Stomach smooth muscle (tissue), 2 donors: Measurements from ENCODE around the gene MSRB3.

Experiments used
- H3K27ac ChIP-seq: one replicate; pipeline ENCODE4 v1.7.0; 2013; ENCODE audit warnings: mild to moderate bottlenecking, low read length, inconsistent platforms
- H3K27me3 ChIP-seq, 2 donors: one replicate each; pipeline ENCODE4 v1.7.0; 2013; ENCODE audit warnings: low read length in 2 of 2; ENCODE audit not compliant: insufficient read depth in 2 of 2, control insufficient read depth in 1 of 2
- H3K36me3 ChIP-seq, 2 donors: one replicate each; pipeline ENCODE4 v1.7.0; 2013; ENCODE audit warnings: low read length in 2 of 2; ENCODE audit not compliant: control insufficient read depth in 2 of 2, insufficient read depth in 2 of 2
- H3K4me1 ChIP-seq: one replicate; pipeline ENCODE4 v1.7.0; 2013; ENCODE audit warnings: low read length; ENCODE audit not compliant: control insufficient read depth, insufficient read depth
- H3K4me3 ChIP-seq, 2 donors: one replicate each; pipeline ENCODE4 v1.7.0; 2013; ENCODE audit warnings: low read length in 2 of 2
- H3K9ac ChIP-seq, 2 donors: one replicate each; pipeline ENCODE4 v1.7.0; 2013; ENCODE audit warnings: low read length in 2 of 2, mild to moderate bottlenecking in 1 of 2
- H3K9me3 ChIP-seq, 2 donors: one replicate each; pipeline ENCODE4 v1.7.0; 2013; ENCODE audit warnings: low read length in 2 of 2; ENCODE audit not compliant: control insufficient read depth in 2 of 2
- donor health status: healthy.
- donor health status: Pancreatic carcinoma.

MSRB3 gene

DNA sequence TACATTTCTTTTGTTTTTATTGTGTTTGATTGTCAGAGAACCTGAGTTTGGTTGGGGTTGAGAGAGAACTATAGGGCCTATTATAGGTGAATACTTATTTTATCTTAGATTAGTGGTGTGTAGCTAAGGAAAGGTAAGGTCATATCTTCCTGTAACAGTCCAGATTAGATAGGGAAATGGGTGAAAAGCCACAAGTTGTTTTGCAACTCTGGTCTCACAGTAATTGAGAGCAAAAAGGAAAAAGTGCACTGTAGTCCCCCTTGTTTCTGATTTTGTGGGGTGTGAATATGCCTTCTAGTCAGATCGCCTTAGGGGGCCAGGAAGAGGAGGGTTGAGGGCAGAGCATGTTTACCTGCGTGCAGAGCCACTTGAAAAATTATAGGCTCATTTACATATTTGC lies 8.9 kb downstream of the MSRB3 start:
- H3K4me3 ChIP-seq, result no peak overlapping the region
- no peaks in the 10 kb centered on the region for H3K9me3 ChIP-seq
- H3K4me1 ChIP-seq, result no peaks in the 10 kb centered on the region
- no peak overlapping the region for H3K27ac ChIP-seq
- peaks cover 0 to 4% of the 10 kb centered on the region in 2 donors for H3K36me3 ChIP-seq
- H3K9ac ChIP-seq, result no peak overlapping the region
- no peaks in the 10 kb centered on the region for H3K27me3 ChIP-seq

- H3K4me1 ChIP-seq, result peaks cover 10% of the 10 kb centered on the region
- no peaks in the 10 kb centered on the region for H3K9me3 ChIP-seq
- H3K9ac ChIP-seq, result no peak overlapping the region
Measured at GRCh38 chr12:65292241-65292640, 13.8 kb downstream of the MSRB3 start.

DNA sequence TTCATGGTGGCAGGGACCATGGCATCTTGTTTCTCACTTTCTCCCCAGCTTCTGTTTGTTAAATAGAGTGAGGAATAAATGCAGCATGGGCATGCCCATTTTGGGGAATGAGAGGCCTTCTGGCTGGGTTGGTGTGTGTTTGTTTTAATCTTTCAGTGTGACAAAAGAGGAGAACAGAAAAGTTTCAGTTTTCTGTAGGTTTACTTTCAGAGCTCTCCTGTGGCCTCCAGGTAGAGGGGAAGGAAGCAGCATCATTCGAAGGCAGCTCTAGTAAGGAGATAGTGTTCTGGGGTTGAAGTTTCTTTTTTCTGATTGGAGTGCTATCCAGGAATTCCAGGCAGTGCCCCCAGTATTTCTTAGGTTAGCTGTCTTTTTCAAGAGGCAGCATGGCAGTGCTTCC lies 15.3 kb downstream of the MSRB3 start:
- Histone ChIP-seq H3K9ac (no peak overlapping the region), H3K27ac (no peak overlapping the region), H3K9me3 (no peaks in the 10 kb centered on the region), H3K27me3 (no peaks in the 10 kb centered on the region), H3K4me3 (no peak overlapping the region), H3K4me1 (peaks cover 10% of the 10 kb centered on the region), H3K36me3 (no peaks in the 10 kb centered on the region)

More at GRCh38 chr12:65292241-65292640, 13.8 kb downstream of the MSRB3 start:
- Histone ChIP-seq H3K27ac (no peak overlapping the region), H3K36me3 (no peaks in the 10 kb centered on the region), H3K4me3 (no peak overlapping the region), H3K27me3 (no peaks in the 10 kb centered on the region)

DNA sequence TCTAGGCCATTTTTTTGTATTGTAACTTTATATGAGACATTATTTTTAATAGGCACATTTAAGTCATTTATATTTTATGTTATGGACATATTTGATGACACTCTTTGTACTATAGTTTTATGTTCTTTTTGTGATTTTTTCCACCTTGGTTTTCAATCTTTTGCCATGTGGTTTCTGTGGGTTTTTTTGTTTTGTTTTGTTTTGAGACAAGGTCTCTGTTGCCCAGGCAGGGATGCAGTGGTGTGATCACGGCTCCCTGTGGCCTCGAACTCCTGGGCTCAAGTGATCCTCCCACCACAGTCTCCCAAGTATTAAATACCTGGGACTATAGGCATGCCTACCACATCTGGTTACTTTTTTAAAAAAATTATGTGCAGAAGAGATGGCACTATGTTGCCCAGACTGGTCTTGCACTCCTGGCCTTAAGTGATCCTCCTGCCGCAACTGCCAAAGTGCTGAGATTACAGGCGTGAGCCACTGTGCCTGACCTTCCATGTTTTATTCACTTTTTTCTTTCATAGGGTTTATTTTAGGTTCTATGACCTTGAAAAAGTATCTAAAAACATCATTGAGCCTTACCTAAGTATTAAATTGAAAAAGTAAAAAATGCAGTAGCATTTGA lies 16.3 kb downstream of the MSRB3 start:
- no peak overlapping the region for H3K9ac ChIP-seq
- H3K4me1 ChIP-seq, result peaks cover 10% of the 10 kb centered on the region
- H3K27ac ChIP-seq, result no peak overlapping the region
- no peaks in the 10 kb centered on the region for H3K36me3 ChIP-seq
- H3K4me3 ChIP-seq, result no peak overlapping the region
- H3K9me3 ChIP-seq, result no peaks in the 10 kb centered on the region
- H3K27me3 ChIP-seq, result no peaks in the 10 kb centered on the region

DNA sequence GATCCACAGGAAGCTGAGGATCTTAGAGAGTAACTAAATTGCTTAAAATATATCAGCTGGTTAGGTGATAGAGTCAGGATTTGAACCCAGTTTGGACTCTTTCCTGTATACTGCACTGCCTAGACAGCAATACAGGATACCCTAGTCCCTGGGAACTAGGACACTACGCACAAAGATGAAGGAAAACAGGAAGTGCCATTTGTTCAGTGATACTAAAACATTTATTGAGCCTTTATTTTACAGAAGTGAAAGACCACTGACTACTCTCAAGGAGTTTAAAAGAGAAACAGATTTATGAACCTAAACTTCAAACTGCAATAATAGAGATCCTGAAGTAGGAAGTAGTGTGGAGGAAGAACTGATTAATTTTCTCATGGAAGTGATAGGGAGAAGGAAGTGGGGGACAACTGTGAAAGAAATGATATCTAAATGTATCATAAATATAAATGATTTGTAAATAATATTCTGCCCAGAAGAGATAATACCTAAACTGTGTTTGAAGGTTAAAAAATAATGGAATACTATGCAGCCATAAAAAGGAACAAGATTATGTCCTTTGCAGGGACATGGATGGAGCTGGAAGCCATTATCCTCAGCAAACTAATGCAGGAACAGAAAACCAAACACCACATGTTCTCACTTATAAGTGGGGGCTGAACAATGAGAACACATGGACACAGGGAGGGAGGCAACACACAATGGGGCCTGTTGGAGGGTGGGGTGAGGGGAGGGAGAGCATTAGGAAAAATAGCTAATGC lies 18.2 kb downstream of the MSRB3 start:
- no peak overlapping the region for H3K4me3 ChIP-seq
- peaks cover 14% of the 10 kb centered on the region for H3K4me1 ChIP-seq
- H3K27ac ChIP-seq, result no peak overlapping the region

DNA sequence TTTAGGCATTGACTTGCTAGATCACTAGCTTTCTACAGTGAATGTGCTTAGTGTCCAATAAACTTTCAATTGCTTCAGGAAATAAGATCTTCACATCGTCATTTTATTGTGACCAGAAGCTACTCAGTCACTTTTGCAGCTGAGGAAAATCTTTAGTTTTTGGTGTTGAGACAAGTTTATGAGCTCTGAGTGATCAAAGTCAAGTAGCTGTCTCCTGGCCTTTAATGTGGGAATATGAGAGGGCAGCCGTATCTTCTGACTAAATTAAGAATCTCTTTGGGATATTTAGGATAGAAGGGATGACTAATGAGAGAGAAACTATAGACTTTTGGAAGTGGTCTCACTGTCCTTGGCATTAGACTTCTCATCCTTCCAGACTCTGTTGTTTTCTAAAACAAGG lies 21.6 kb downstream of the MSRB3 start:
- Histone ChIP-seq H3K27ac (no peak overlapping the region), H3K4me3 (no peak overlapping the region), H3K9me3 (no peaks in the 10 kb centered on the region), H3K36me3 (no peaks in the 10 kb centered on the region), H3K9ac (no peak overlapping the region), H3K4me1 (peaks cover 7% of the 10 kb centered on the region), H3K27me3 (no peaks in the 10 kb centered on the region)

More for the DNA sequence above, 18.2 kb downstream of the MSRB3 start:
- no peaks in the 10 kb centered on the region for H3K9me3 ChIP-seq
- no peaks in the 10 kb centered on the region for H3K27me3 ChIP-seq
- no peaks in the 10 kb centered on the region for H3K36me3 ChIP-seq
- H3K9ac ChIP-seq, result no peak overlapping the region

DNA sequence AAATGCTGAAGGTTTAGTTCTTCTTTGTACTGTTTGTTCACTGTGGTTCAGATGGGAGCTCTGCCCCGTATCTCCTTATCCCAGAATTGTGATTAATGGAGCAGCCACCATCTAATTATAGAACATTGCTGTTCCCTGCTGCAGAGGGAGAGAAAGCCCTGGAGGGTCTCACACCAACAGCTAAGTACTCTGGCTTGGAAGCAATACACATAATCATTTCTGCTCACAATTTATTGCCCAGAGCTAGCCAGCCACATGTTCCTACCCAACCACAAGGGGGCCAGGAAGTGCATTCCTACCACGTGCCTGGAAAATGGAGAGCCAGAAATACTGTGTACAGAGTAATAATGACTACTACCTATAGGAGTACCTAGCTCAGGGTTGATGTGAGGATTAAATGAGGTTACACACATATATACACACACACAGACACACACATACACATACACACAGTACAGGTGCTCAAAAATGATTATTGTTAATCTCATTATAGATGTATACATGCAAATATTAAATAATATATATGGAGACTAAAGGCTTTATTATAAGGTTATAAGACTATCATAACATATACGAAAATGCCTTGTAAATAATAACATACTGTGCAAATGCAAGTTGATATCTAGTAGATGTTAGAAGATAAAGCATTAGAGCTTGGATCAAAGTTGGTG lies 22.3 kb downstream of the MSRB3 start:
- H3K36me3 ChIP-seq, result no peaks in the 10 kb centered on the region
- H3K9ac ChIP-seq, result no peak overlapping the region
- H3K4me3 ChIP-seq, result no peak overlapping the region
- no peak overlapping the region for H3K27ac ChIP-seq
- peaks cover 11% of the 10 kb centered on the region for H3K4me1 ChIP-seq
- H3K9me3 ChIP-seq, result no peaks in the 10 kb centered on the region
- H3K27me3 ChIP-seq, result no peaks in the 10 kb centered on the region

- Histone ChIP-seq H3K27me3 (no peaks in the 10 kb centered on the region), H3K36me3 (no peaks in the 10 kb centered on the region), H3K9ac (no peak overlapping the region), H3K4me1 (peaks cover 15% of the 10 kb centered on the region), H3K9me3 (no peaks in the 10 kb centered on the region), H3K27ac (no peak overlapping the region), H3K4me3 (no peak overlapping the region)
Measured at GRCh38 chr12:65302891-65303290, 24.4 kb downstream of the MSRB3 start.

DNA sequence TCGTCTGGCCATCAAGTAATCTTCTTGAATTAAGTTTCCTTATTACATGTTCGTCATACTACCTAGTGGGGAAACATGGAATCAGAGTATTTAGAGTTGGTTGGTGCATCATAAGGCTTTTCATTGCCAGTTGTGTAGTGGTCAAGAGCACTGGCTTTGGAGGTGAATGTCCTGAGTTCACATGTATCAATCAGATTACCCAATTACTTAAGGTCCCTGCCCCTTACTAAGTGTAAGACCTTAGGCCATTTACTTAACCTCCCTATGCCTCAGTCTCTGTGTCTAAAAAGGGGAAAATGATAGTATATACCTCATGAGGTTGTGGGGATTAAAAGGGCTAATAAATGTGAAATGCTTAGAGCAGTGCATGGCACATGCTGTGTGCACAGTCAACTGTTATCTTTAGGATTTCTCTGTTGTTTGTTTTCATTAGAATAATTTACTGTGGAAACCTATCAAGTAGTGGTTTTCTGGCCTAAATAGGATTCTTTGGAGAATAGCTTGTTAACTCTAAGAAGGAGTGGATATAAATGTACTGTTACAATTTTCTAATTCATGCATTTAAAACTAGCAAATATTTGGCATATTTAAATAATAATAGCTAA lies 27.0 kb downstream of the MSRB3 start:
- Histone ChIP-seq H3K36me3 (no peaks in the 10 kb centered on the region), H3K27me3 (no peaks in the 10 kb centered on the region), H3K27ac (no peak overlapping the region), H3K4me3 (no peak overlapping the region), H3K4me1 (peaks cover 15% of the 10 kb centered on the region), H3K9ac (no peak overlapping the region), H3K9me3 (no peaks in the 10 kb centered on the region)

DNA sequence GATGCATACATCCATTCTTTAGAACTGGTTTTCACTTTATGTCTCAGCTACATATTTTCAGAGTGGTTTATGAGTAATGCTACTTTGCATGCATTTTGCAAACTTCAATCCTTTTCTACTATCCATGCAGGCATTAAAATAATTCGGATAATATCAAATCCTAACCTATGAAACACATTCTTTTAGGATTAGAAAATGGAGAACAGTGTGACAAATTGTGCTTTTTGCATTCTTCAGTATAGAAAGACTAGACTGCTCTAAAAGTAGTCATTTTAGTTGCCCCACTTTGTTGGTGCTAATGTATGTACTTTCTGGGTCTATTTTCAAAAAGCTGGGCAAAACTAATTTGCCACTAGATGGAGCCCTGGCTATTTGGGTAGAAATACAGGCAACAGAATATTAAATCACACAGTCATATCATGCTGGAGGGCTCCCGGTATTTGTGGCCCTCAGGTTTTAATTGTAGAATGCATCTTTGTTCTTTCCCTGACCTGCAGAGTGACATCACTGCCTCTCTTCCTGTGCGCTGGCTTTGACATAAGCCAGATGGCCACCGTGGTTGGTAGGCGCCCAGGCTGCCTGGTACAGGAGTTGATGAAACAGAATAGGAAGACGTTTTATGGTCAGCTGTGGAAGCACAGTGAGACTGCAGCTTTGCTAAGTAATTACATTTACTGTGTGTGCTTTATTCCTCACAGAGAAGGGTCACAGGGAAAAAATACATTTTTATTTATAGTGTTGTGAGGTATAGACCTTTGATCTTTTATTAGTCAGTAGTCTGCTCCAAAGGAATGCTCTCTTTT lies 28.1 kb downstream of the MSRB3 start:
- H3K27ac ChIP-seq, result no peak overlapping the region
- peaks cover 11% of the 10 kb centered on the region for H3K4me1 ChIP-seq
- no peaks in the 10 kb centered on the region for H3K36me3 ChIP-seq
- no peaks in the 10 kb centered on the region for H3K9me3 ChIP-seq
- H3K9ac ChIP-seq, result no peak overlapping the region
- no peak overlapping the region for H3K4me3 ChIP-seq
- H3K27me3 ChIP-seq, result no peaks in the 10 kb centered on the region
